ENCODE data around the gene MEMO1.
"Not testable (repeated sequence)": the region's sequence is repeated elsewhere in the genome, so short reads cannot be mapped to it uniquely, and the experiment has no call there.

MEMO1 gene

GRCh38 chr2:31909661-31910060, 101.1 kb downstream of the MEMO1 start:
- DNase-seq (ENCODE audit: low read depth, low spot score): no peak

DNA sequence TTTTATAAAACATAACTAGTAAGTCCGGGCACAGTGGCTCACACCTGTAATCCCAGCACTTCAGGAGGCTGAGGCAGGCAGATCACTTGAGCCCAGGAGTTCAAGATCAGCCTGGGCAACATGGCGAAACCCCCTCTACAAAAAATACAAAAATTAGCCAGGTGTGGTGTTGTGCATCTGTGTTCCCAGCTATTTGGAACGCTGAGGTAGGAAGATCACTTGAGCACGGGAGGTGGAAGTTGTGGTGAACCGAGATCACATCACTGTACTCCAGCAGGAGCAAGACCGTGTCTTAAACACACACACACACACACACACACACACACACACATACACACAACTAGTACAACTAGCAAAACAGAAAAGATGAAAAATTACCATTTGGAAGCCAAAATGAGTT, 103.3 kb downstream of the MEMO1 start:
- not testable (repeated sequence) for DNase-seq (ENCODE audit: low read depth, low spot score)

DNA sequence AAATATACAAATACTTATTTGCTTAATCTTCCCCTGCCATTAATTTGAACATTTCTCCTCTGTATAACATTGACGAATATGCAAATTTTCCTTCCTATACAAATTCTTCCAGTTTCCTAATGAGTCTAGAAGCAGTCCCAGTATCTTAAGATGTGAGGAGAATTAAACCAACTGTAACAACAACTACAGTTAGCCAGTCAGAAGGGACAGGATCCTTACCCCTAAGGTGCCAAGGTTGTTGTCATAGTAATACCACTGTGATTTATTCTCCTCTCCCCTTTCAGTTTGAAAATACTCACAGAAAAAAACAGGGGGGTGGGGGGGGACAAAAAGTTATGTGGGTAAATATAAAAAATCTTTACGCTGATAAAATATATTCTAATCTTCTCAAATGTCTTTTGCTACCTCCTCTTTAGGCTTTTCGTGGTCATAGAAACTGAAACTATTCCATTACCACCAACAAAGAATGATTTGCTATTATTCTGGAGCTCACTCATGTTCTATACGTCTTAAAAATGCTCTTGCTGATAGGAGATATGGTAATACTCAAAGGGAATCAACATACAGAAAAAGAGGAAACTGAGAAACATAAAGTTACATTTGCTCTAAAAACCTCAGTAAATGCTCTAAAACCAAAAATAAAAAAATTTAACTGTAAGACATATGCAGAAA, 107.6 kb downstream of the MEMO1 start:
- no peak for DNase-seq (ENCODE audit: low read depth, low spot score)

GRCh38 chr2:31901900-31902299, 108.9 kb downstream of the MEMO1 start:
- no peak for DNase-seq (ENCODE audit: low read depth, low spot score)

DNA sequence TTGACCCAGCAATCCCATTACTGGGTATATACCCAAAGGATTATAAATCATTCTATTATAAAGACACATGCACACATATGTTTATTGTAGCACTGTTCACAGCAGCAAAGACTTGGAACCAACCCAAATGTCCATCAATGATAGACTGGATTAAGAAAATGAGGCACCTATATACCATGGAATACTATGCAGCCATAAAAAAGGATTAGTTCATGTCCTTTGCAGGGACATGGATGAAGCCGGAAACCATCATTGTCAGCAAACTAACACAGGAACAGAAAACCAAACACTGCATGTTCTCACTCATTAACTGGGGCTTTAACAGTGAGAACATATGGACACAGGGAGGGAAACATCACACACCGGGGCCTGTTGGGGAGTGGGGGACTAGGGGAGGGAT, 110.7 kb downstream of the MEMO1 start:
- not testable (repeated sequence) for DNase-seq (ENCODE audit: low read depth, low spot score)

DNA sequence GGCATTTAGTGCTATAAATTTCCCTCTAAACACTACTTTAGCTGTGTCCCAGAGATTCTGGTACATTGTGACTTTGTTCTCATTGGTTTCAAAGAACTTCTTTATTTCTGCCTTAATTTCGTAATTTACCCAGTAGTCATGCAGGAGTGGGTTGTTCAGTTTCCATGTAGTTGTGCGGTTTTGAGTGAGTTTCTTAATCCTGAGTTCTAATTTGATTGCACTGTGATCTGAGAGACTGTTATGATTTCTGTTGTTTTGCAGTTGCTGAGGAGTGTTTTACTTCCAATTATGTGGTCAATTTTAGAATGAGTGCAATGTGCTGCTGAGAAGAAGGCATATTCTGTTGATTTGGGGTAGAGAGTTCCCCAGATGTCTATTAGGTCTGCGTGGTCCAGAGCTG, 112.5 kb downstream of the MEMO1 start:
- DNase-seq (ENCODE audit: low read depth, low spot score): not testable (repeated sequence)

DNA sequence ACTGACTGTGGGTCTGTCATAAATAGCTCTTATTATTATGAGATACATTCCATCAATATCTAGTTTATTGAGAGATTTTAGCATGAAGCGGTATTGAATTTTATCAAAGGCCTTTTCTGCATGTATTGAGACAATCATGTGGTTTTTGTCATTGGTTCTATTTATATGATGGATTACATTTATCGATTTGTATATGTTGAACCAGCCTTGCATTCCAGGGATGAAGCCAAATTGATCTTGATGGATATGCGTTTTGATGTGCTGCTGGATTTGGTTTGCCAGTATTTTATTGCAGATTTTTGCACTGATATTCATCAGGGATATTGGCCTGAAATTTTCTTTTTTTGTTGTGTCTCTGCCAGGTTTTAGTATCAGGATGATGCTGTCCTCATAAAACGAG, 113.5 kb downstream of the MEMO1 start:
- not testable (repeated sequence) for DNase-seq (ENCODE audit: low read depth, low spot score)

DNA sequence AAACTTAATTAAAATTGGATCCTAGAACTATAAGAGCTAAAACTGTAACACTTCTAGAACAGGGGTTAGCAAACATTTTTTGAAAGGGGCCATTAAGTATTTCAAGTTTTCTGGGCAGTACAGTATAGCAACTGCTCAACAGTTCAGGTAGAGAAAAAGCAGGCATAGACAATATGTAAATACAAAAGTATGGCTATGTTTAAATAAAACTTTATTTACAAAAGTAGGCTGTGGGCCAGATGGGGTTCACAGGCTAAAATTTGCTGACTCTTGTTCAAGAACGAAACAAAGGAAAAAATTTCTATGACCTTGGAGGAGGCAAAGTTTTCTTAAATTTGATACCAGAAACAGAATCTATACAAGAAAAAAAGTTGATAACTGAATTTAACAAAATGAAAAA, 114.5 kb downstream of the MEMO1 start:
- DNase-seq (ENCODE audit: low read depth, low spot score): no peak

DNA sequence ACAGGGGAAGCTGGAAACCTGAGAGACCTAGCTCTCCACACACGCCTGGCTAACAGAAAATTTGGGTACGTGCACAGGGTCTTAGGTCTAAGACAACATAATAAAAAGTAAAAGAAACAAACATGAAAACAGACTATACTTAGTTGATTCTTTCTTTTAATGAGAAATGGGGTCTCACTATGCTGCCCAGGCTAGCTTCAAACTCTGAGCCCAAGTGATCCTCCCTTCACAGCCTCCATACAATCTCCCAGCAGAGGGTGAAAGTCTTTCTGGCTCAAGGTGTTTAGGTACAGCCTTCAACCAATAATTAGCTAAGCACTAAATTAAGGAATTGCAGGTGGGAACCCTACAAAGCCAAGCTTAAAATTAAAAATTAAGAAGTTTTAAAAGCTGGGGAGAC, 116.2 kb downstream of the MEMO1 start:
- no peak for DNase-seq (ENCODE audit: low read depth, low spot score)

DNA sequence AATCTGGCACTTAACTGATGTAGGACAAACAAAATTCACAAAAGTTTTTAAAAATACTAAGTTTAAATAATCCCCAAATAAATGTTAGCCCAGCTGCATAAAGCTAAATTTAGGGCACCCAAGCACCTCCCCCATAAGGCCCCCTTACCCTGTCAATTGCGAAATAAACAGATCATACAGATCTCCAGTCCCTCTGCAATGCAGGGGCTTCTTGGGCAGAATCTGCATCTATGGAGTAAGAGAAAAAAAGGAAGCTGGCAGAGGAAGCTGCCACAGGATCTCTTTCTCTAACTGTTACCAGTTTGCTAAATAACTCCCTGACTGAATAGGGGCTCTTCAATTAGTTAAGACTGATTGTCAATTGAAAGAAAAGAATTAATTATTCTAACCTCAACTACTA, 117.7 kb downstream of the MEMO1 start:
- DNase-seq (ENCODE audit: low read depth, low spot score): no peak

GRCh38 chr2:31889044-31889443, 121.8 kb downstream of the MEMO1 start:
- no peak for DNase-seq (ENCODE audit: low read depth, low spot score)

- no peak for DNase-seq (ENCODE audit: low read depth, low spot score)
Measured at GRCh38 chr2:31888550-31888949, 122.3 kb downstream of the MEMO1 start.

GRCh38 chr2:31886700-31887099, 124.1 kb downstream of the MEMO1 start:
- peak; percentile 74 for DNase-seq (ENCODE audit: low read depth, low spot score)

GRCh38 chr2:31877008-31877407, 133.8 kb downstream of the MEMO1 start:
- DNase-seq (ENCODE audit: low read depth, low spot score): no peak

DNA sequence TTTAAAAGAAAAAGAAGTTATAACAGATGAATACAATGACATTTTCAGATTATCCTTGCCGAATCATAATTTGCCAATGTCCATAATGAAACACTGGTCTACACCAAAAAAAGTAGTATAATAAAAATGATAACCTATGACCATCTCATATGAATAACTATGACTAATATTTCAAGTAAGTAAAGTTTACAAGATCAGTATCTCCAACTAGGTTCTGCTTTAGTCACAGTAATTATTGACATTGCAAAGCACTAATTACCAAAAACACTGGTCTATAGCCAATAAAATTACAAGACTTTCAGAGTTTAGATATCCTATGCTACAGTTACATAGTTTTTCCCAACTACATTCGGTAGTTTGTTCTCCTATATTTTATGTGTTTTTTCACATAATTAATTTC, 136.7 kb downstream of the MEMO1 start:
- DNase-seq (ENCODE audit: low read depth, low spot score): no peak

DNA sequence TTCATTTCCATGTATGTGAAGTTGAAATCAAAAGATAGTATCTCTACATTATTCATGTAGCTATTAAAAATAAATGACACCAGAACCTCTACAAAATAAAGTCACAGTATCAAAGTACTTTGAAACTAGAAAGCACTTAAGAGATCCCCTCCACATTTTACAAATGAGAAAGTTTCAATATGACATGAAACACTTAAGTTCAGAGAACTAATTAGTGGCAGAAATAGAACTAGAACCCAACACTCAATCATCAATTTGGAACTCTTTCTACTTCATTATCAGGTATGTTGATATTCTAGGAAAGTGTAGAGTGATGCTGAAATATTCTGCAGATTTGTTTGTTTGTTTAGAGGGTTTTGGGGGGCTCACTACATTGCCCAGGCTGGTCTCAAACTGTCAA, 145.6 kb downstream of the MEMO1 start:
- DNase-seq (ENCODE audit: low read depth, low spot score): no peak

- DNase-seq (ENCODE audit: low read depth, low spot score): no peak
Measured at GRCh38 chr2:31863867-31864266, 146.9 kb downstream of the MEMO1 start.

- not testable (repeated sequence) for DNase-seq (ENCODE audit: low read depth, low spot score)
Measured at GRCh38 chr2:31863015-31863656, 147.7 kb downstream of the MEMO1 start.

DNA sequence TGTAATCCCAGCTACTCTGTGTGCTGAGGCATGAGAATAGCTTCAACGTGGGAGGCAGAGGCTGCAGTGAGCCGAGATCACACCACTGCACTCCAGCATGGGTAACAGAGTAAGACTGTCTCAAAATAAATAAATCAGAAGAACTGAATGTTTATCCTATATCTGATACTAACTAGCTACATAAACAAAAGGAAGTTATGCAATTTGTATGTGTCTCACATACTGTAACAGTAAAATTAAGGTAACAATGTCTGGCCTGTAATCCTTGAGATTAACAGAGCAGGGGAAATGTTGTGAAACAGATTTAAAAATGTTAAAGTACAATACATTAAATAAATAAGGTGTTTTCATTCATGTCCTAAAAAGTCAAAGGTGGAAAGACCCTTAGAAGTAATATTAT, 150.8 kb downstream of the MEMO1 start:
- no peak for DNase-seq (ENCODE audit: low read depth, low spot score)

DNA sequence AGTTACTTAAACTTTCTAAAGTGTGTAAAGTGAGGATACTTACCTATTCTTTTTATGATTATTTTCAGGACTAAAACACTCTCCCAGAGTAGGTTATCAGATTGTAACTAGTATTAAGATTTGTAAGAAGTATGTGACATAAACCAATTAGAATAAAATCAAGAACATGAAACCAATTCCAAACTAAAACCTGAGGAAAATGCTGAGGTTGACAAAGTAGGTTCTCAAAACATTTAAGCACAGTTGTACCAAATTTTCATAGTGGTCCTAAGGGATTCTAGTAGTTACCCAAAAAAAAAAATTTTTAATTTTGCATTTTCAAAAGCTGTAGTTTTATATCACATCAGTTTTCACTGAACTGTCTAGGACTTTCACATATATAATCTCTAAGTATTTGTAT, 157.3 kb downstream of the MEMO1 start:
- DNase-seq (ENCODE audit: low read depth, low spot score): no peak

GRCh38 chr2:31842150-31842549, 168.7 kb downstream of the MEMO1 start:
- DNase-seq (ENCODE audit: low read depth, low spot score): not testable (repeated sequence)

GRCh38 chr2:31835450-31835849, 175.4 kb downstream of the MEMO1 start:
- DNase-seq (ENCODE audit: low read depth, low spot score): no peak

GRCh38 chr2:31832363-31832762, 178.4 kb downstream of the MEMO1 start:
- no peak for DNase-seq (ENCODE audit: low read depth, low spot score)

- DNase-seq (ENCODE audit: low read depth, low spot score): no peak
Measured at GRCh38 chr2:31831585-31831984, 179.2 kb downstream of the MEMO1 start.
